ENCODE results near the gene TLCD2. TPM values are rescaled to one million over a fixed set of nuclear protein-coding genes. Genes with fewer than 3 reads are reported as not detected.

TLCD2 gene
- total RNA-seq, 2 experiments from 2014 or later = 0.07 to 0.09 TPM

DNA sequence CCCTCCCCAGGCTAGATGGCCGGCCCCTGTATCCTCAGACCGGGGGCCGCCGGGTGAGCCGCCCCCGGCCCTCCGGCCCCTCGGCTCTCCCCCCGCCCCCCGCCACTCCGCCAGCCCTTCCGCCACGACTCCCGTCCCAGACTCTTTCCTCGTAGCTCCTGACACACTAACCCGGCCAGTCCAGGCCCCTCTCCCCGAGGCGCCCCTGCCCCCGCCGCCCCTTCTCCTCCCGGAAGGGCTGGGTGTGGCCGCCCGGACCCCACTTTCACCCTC is 5.6 kb upstream of the TLCD2 start:
- Mint-ChIP-seq H3K4me1 (ENCODE audit: low read depth) (peaks cover 22% of the 10 kb centered on the region), H3K27me3 (peaks cover 11% of the 10 kb centered on the region), H3K9me3 (no peaks in the 10 kb centered on the region), H3K4me3 (peak overlapping the region; percentile 93), H3K27ac (peak overlapping the region; percentile 57), H3K36me3 (ENCODE audit: low read depth) (peaks cover 3% of the 10 kb centered on the region)
- intact Hi-C loops (cut with micrococcal nuclease) = loop anchor here (5.0 kb wide), 2 partner anchors 157 to 552 kb away; no protein-coding TSS in a partner anchor
- CTCF ChIA-PET = interaction anchor here (1.2 to 2.4 kb wide), 6 partner anchors 15 to 166 kb away, joined by 3 to 12 read pairs (median 7); partner anchors contain the start of genes RILP, RPA1 and SMYD4
- POLR2A ChIA-PET = interaction anchor here (0.9 to 2.2 kb wide), 2 partner anchors 9 to 113 kb away, joined by 4 to 5 read pairs; partner anchors contain the start of gene WDR81
- no peak for ATAC-seq
- TF ChIP-seq, protein P1, sequence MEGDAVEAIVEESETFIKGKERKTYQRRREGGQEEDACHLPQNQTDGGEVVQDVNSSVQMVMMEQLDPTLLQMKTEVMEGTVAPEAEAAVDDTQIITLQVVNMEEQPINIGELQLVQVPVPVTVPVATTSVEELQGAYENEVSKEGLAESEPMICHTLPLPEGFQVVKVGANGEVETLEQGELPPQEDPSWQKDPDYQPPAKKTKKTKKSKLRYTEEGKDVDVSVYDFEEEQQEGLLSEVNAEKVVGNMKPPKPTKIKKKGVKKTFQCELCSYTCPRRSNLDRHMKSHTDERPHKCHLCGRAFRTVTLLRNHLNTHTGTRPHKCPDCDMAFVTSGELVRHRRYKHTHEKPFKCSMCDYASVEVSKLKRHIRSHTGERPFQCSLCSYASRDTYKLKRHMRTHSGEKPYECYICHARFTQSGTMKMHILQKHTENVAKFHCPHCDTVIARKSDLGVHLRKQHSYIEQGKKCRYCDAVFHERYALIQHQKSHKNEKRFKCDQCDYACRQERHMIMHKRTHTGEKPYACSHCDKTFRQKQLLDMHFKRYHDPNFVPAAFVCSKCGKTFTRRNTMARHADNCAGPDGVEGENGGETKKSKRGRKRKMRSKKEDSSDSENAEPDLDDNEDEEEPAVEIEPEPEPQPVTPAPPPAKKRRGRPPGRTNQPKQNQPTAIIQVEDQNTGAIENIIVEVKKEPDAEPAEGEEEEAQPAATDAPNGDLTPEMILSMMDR (IDR thresholded peaks at IDR 0.05) = no peak
- no peak for DNase-seq

DNA sequence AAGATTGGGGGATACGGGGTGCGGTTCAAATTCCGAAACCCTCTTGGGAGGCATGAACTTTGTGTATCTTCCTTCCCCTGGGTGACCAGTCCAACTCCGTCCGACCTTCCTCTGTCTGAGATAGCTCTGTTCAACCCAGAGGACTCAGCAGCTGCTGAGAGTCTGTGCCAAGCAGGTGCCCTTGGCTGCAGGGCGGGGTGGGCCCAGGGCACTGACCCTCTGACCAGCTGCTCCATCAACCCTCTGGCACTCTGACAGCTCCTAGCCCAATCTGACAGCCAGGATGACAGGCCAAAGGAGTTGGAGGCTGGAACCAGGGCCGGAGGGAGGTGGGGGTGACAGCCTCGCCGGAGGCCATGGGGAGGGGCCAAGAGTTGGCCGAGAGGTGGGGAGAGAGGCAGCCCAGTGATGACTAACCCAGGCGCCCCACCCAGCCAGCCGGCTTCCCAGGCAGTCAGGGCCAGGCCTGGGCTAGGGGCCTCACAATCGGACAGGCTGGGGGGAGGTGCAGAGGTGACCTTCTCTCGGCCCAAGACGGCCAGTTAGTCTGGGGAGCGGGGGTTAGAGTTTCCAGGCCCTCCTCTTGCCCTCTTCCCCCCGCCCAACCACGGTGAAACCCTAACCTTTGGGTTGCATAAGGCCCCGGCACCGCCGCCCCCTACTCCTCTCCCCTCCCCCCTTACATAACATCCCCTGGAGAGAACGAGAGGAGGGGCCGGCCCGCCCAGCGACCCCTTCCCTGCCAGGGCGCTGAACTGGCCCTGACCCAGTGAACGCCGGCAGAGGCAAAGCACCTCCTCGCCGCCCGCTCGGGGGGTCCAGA is 5.0 kb upstream of the TLCD2 start:
- H3K4me1 Mint-ChIP-seq (ENCODE audit: low read depth) = peaks cover 25% of the 10 kb centered on the region

DNA sequence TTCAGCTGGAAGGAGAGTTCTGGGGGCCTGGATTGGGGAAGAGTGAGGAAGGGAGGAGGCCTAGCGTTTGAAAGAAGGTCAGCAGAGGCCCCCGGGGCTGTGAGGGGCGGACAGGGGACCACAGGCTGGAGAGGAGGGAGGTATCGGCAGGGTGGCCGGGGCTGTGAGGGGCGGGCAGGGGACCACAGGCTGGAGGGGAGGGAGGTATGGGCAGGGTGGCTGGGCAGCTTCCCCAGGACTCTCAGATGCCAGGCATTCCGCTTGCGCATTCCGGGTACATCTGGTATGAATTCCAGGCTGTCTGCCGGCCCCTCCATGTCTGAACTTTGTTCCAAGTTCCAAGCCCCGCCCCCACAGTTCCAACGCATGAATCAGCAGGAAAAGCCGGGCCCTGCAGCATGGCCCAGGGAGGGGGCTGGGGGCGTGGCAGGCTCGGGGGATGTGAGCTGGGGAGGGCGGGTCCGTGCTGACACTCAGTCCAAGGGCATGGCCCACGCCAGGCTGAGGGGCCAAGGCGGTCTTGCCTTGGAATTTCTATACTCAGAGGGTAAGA is 4.3 kb upstream of the TLCD2 start:
- Mint-ChIP-seq H3K27ac (no peak overlapping the region), H3K9me3 (no peaks in the 10 kb centered on the region), H3K4me1 (ENCODE audit: low read depth) (peaks cover 25% of the 10 kb centered on the region), H3K36me3 (ENCODE audit: low read depth) (peaks cover 3% of the 10 kb centered on the region), H3K4me3 (peak overlapping the region; percentile 58), H3K27me3 (peaks cover 11% of the 10 kb centered on the region)
- TF ChIP-seq, protein P1 (IDR thresholded peaks at IDR 0.05) = no peak
- intact Hi-C loops (cut with micrococcal nuclease) = no loop called here
- no peak for ATAC-seq
- DNase-seq = peak; percentile 42
- CTCF ChIA-PET = interaction anchor here (1.2 kb wide), 1 partner anchor 14 kb away, joined by 3 read pairs; no protein-coding TSS in a partner anchor
- POLR2A ChIA-PET = interaction anchor here (0.6 kb wide), 1 partner anchor 647 kb away, joined by 3 read pairs; no protein-coding TSS in a partner anchor

More for the DNA sequence above, 5.0 kb upstream of the TLCD2 start:
- POLR2A ChIA-PET = interaction anchor here (0.9 to 2.2 kb wide), 2 partner anchors 9 to 114 kb away, joined by 4 to 5 read pairs; partner anchors contain the start of gene WDR81
- CTCF ChIA-PET = interaction anchor here (1.2 to 2.4 kb wide), 5 partner anchors 14 to 167 kb away, joined by 3 to 12 read pairs (median 6); partner anchors contain the start of genes RILP, RPA1 and SMYD4
- Mint-ChIP-seq H3K27me3 (peaks cover 11% of the 10 kb centered on the region), H3K4me3 (peak overlapping the region; percentile 58), H3K9me3 (no peaks in the 10 kb centered on the region), H3K36me3 (ENCODE audit: low read depth) (peaks cover 3% of the 10 kb centered on the region), H3K27ac (no peak overlapping the region)
- intact Hi-C loops (cut with micrococcal nuclease) = loop anchor here (5.0 kb wide), 2 partner anchors 157 to 552 kb away; no protein-coding TSS in a partner anchor
- ATAC-seq (no peak), DNase-seq (peak; percentile 64)
- TF ChIP-seq, protein P1 (IDR thresholded peaks at IDR 0.05) = no peak

DNA sequence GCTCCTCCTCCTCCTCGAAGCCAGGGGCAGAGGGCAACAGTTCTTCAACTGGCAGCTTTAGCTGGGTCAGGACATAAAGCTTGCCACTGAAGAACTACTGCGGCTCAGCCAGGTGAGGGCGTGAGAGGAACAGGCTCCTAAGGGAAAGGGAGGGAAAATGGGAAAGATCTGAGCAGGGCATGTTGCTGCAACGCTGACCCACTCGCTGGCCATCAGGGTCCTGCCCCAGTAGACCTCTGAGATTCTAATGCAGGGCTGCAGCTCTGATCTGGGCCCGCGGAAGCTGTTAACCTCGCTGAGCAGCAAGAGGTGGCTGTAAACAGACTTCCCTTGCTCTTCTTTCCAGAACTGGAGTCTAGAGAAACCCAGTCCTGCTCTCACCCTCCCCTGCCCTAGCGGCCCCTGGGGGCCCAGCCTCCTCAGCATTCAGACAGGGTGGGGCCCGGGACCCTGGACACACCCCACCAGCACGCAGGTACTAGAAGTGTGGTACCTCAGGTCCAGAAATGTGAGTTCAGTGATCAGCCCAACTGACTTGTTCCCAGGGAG is 3.8 kb upstream of the TLCD2 start:
- H3K4me1 Mint-ChIP-seq (ENCODE audit: low read depth) = peaks cover 25% of the 10 kb centered on the region
- TF ChIP-seq, protein P1 (IDR thresholded peaks at IDR 0.05) = no peak
- ATAC-seq = no peak
- CTCF ChIA-PET = interaction anchor here (0.9 to 1.2 kb wide), 2 partner anchors 13 to 39 kb away, joined by 3 read pairs; no protein-coding TSS in a partner anchor
- peak overlapping the region; percentile 28 for H3K4me3 Mint-ChIP-seq
- no peaks in the 10 kb centered on the region for H3K9me3 Mint-ChIP-seq
- no peak overlapping the region for H3K27ac Mint-ChIP-seq
- H3K27me3 Mint-ChIP-seq = peaks cover 11% of the 10 kb centered on the region
- intact Hi-C loops (cut with micrococcal nuclease) = no loop called here
- POLR2A ChIA-PET = interaction anchor here (0.6 to 1.1 kb wide), 2 partner anchors 48 to 647 kb away, joined by 3 to 4 read pairs; partner anchors contain the start of gene SERPINF1
- DNase-seq = no peak
- H3K36me3 Mint-ChIP-seq (ENCODE audit: low read depth) = peaks cover 3% of the 10 kb centered on the region

All from activated CD8-positive, alpha-beta T cell treated with anti-CD3 and anti-CD28 coated beads for 36 hours (primary cell).